22Rv1 (cell line): ENCODE data around the gene ZCCHC7.
"Not testable (repeated sequence)": the region's sequence is repeated elsewhere in the genome, so short reads cannot be mapped to it uniquely, and the experiment has no call there.

ENCODE experiments used
- H3K27ac ChIP-seq: fragments of 450-650 bp; 2 replicates; pipeline ENCODE4 v1.5.1; 2017
- ZFX ChIP-seq: fragments of 450-650 bp; IDR thresholded peaks from 2 replicates; pipeline ENCODE4 v1.6.1; 2017; ENCODE audit warnings: antibody characterized with exemption, borderline replicate concordance
- TF ChIP-seq, protein P1 (sequence below): fragments of 450-650 bp; IDR thresholded peaks from 2 replicates; pipeline ENCODE4 v1.5.1; 2017; ENCODE audit warnings: mild to moderate bottlenecking

ZCCHC7 gene

DNA sequence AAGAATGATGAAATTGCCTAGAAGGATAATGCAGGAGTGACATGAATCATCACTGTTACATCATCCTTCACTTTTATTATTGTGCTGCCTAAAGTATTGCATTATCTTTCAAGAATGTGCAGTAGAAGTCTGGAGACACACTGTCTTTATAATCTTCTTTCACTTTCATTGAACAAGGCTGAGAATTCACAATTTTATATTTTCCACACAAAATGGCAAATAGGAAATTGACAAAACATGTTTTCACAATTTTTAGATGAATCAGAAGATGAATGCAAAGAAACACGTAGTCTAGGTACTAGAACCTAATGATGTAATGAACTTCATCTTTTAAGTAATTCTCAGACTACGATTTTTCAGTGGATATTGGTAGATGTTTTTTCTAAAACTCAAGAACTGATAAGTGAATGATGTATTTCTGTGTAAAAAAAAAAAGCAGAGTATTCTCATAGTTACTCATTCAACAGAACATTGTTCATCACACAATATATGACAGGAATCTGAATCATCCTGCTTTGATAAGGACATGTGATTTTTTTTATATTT, 170.6 kb downstream of the ZCCHC7 start:
- no peak for TF ChIP-seq ZFX
- TF ChIP-seq, protein P1, sequence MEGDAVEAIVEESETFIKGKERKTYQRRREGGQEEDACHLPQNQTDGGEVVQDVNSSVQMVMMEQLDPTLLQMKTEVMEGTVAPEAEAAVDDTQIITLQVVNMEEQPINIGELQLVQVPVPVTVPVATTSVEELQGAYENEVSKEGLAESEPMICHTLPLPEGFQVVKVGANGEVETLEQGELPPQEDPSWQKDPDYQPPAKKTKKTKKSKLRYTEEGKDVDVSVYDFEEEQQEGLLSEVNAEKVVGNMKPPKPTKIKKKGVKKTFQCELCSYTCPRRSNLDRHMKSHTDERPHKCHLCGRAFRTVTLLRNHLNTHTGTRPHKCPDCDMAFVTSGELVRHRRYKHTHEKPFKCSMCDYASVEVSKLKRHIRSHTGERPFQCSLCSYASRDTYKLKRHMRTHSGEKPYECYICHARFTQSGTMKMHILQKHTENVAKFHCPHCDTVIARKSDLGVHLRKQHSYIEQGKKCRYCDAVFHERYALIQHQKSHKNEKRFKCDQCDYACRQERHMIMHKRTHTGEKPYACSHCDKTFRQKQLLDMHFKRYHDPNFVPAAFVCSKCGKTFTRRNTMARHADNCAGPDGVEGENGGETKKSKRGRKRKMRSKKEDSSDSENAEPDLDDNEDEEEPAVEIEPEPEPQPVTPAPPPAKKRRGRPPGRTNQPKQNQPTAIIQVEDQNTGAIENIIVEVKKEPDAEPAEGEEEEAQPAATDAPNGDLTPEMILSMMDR, result no peak
- no peak overlapping the region for H3K27ac ChIP-seq

DNA sequence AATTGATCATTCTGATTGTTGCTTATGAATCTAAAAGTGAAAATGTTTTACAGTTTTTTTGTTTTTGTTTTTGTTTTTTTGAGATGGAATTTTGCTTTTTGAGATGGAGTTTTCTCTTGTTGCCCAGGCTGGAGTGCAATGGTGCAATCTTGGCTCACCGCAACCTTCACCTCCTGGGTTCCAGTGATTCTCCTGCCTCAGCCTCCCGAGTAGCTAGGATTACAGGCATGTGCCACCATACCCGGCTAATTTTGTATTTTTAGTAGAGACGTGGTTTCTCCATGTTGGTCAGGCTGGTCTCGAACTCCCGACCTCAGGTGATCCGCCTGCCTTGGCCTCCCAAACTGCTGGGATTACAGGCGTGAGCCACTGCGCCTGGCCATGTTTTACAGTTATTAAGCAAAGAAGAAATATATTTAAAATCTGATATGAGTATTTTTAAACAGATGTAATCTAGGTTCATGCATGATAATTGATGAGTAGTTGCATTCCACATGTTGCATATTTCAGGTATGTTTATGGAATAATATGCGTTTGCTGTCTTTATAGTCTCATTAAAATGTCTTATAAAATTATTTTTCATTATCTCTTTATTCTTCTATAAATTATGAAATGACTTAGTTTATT, 171.4 kb downstream of the ZCCHC7 start:
- not testable (repeated sequence) for H3K27ac ChIP-seq

DNA sequence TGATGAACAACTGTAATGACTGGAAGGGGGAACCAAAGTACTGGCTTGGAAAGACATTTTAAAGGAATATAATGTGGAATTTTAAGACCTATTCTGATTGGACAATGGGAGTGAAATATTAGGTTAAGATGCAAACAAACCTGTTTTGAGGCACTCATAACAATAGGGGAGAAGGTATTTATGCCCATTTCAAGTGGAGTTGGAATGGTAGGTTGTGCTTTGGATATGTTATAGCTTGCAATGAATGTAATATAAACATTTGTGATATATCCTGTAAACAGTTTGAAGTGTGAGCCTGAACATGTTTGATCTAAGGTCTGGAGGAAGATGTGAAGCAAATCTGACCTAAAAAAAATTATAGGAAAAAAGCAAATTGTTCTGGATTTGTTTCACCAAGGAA, 172.5 kb downstream of the ZCCHC7 start:
- TF ChIP-seq, protein P1, result no peak
- TF ChIP-seq ZFX, result no peak
- H3K27ac ChIP-seq, result no peak overlapping the region

DNA sequence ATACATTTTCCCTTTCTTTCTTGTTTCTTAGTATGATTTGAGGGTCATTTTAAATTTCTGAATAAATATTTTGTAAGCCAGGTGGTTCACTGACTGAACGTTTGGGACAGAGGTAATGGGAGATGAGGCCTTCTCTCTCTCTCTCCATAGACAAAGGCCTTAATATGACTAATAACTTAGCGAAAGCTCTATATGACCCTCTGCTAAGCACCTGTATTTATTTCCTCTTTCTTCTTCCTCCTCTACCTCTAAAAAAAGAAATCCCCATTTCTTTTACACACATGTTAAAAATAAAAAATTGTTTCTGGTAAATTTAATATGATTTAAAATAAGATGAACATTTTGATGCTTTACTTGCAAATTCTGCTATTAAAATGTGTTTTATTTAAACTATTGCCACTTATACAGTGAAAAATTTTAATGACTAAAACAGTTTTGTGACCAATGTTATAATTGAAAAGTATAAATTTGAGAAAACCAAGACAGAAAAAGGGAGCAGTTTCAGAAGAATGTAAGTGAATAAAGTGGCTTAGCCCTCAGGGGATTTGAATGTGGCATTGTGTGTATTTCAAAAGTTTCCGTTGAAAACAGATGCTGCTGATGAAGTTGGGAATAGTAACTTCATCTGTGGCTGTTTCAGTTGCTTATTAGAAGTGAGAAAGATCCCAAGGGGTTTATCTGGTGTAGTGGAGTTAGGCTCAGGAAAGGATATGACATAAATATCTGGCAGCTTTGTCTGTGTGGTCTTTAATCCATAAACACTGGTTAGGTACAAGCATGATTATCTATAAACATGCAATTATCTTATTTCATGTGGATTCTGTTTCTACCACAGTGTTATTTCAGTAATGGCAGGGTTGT, 173.5 kb downstream of the ZCCHC7 start:
- no peak for TF ChIP-seq ZFX
- TF ChIP-seq, protein P1, result no peak
- no peak overlapping the region for H3K27ac ChIP-seq

DNA sequence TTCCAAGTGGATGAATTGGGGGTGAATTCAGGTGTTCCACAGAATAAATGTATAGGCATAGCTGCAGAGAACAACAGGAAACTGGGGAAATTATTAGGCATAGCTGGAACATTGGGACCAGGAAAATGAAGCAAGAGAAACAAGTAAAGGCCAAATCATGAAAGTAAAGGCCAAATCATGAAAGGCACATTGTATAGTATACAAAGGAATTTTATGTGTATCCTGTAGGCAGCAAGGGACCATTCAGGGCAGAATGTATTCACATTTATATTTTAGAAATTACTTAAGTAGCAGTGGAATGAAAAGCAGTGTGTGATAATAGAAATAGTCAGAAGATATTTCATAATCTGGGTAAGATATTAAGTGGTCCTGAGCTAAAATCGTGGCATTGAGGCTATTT, 174.8 kb downstream of the ZCCHC7 start:
- H3K27ac ChIP-seq, result no peak overlapping the region
- TF ChIP-seq, protein P1, result no peak
- TF ChIP-seq ZFX, result no peak

DNA sequence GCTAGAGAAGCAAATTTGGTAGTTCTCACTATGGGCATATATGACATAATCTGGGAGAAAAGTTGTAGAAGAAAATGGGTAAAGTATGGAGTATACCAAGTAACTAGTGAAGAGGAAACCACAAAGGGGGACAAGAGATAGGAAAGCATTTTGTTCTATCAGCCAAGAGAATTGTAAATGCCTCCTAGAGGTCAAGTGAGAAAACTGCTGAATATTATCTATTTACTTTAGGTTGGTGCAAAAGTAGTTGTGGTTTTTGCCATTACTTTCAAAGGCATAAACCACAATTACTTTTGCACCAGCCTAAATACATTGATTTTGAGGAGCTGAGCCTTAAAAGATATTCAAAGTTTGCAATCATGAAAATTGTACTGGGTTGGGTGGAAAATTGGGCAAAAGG, 175.4 kb downstream of the ZCCHC7 start:
- H3K27ac ChIP-seq, result no peak overlapping the region
- TF ChIP-seq ZFX, result no peak
- TF ChIP-seq, protein P1, result peak; percentile 46

DNA sequence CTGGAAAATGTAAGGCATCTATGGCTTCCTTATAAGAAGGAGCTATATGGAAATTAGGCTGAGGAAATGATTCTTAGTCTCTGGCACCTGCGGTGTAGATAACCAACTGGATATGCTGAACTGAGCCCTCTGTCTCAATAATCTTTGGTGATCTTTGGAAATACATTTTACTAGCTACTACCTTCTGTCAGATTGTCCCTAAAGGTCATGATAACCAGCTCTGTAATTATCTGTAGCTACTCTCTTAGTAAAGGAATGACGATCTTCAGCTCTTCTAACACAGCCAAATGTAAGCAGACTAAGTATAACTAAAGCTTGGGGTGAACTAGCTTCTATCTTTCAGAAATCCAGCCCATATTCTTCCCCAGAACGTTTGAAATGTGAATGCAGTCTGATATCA, 177.2 kb downstream of the ZCCHC7 start:
- H3K27ac ChIP-seq, result no peak overlapping the region
- TF ChIP-seq ZFX, result no peak
- TF ChIP-seq, protein P1, result no peak
